GM10266 (cell line): Measurements from ENCODE around the gene STMN1.

Source experiments
- DNase-seq: peaks from one replicate; pipeline ENCODE4 v3.0.0; 2012; ENCODE audit errors: extremely low spot score
- TF ChIP-seq, protein P1 (sequence below): IDR thresholded peaks from 2 replicates; pipeline ENCODE4 v1.5.1; 2012; ENCODE audit warnings: mild to moderate bottlenecking, low read depth; ENCODE audit not compliant: control insufficient read depth, insufficient read depth; ENCODE audit errors: missing control alignments

STMN1 gene

DNA sequence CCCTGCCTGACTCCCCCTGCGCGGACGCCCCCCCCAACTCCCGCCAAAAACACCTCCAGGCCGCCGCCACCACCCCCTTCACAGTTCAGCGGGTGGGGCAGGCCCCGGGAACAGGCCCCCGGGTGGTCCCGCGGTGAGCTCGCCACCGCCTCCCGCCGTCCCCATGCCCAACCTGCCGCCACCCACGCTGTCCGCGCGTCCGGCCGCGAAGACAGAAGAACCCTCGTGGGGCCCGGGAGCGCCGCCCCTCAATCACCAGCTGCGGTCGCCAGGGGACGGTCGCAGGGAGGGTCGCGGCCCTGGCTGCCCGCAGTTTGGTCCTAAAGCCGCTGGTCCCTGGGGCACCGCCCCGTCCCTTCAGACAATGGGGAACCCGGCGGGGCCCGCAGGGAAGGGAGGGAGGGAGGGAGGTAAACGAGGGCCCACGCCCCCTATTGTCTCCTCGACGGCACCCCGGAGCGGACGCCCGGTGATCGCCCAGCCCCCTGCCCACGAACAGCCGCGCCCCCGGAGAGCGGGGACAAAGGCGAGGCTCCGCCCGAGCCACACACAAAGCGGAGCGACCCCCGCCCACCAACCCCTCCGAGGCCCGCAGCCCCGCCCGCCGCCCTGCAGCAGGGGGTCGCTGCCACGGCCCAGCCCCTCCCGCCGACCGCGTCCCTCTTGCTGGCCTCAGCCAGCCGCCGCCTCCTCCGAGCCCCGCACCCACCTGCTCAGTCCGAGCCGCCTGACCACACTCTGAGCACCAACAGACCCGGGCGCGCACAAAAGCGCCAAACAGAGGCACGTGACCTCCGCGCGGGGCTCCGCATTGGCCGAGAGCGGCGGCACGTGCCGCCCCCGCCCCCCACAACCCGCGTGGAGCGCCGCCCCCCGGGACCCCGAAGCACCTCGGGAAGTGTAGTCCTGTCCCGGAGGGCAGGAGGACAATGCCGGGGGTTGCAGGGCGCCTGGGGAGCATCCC is at the start of gene STMN1:
Gene STMN1, minus strand, starts transcription at position 740 of the 964 bp plus-strand sequence. CDS start 1,743 bp downstream, outside the sequence.
- peak; percentile 93 for DNase-seq
- TF ChIP-seq, protein P1, sequence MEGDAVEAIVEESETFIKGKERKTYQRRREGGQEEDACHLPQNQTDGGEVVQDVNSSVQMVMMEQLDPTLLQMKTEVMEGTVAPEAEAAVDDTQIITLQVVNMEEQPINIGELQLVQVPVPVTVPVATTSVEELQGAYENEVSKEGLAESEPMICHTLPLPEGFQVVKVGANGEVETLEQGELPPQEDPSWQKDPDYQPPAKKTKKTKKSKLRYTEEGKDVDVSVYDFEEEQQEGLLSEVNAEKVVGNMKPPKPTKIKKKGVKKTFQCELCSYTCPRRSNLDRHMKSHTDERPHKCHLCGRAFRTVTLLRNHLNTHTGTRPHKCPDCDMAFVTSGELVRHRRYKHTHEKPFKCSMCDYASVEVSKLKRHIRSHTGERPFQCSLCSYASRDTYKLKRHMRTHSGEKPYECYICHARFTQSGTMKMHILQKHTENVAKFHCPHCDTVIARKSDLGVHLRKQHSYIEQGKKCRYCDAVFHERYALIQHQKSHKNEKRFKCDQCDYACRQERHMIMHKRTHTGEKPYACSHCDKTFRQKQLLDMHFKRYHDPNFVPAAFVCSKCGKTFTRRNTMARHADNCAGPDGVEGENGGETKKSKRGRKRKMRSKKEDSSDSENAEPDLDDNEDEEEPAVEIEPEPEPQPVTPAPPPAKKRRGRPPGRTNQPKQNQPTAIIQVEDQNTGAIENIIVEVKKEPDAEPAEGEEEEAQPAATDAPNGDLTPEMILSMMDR = no peak

DNA sequence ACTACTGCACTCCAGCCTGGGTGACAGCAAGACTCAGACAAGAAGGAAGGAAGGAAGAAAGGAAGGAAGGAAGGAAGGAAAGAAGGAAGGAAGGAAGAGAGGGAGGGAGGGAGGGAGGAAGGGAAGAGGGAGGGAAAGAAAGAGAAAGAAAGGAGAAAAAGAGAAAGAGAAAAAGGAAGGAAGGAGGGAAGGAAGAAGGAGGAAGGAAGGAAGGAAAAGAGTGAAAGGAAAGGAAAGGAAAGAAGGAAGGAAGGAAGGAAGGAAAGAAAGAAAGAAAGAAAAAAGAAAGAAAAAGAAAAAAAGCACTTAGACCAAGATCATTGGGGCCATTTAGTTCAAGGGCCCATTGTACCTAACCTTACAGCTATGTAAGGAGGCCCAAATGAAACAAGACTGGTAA is 49.3 kb upstream of the STMN1 start:
- TF ChIP-seq, protein P1 = no peak
- no peak for DNase-seq

DNA sequence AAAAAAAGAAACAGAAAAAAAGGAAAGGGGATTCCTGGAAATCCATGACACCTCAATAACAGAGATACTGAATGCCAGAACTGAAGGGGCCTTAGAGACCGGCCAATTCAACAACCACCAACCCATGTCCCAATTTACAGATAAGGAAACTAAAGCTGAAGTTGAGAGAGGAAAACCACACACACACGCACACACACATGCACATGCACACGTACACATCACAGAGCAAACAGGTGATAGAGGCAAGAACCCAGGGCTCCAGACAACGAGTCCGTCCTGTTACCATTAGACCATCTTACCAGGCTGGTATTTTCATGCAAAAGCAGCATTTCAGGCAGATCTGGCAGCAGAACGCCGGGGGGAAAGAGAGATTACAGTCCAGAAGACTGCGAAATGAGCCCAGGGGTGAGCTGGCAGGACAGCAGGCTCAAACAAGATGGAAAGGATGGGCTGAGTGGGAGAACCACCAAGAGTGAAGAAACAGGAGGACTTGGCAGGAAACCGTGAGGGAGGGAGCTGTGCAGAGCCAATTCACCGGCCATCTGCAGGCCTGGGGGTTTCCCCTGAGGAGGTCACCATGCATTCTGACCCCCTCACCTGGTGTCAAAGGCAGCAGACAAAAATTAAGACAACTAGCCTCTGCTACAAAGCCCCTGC is 48.2 kb upstream of the STMN1 start:
- TF ChIP-seq, protein P1 = no peak
- no peak for DNase-seq

DNA sequence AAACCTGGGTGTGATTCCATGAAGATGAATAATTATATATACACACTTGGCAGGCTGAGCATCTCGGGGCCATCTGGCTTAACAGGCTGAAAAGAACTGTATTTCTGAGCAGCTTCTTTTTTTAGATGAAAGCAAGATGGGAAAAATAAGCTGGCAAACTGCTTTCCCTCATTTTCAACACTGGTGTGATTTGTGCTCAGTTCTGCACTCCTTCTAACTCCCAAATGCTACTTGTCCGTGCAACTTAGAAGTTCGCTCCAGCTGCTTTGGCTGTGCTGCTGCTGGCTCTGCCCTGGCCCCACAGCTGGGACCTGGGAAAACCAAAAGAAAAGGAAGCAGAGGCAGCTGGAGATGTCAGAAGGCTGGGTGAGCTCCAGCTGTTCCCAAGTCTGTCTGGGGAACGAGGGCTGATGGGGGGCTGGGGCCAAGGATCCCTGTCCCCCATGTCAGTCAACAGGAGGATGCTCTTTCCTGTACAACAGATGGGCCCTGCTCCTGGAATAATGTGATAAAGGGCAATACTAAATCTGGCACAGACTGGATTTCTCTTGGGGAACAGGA is 46.7 kb upstream of the STMN1 start:
- no peak for DNase-seq
- TF ChIP-seq, protein P1 = no peak

DNA sequence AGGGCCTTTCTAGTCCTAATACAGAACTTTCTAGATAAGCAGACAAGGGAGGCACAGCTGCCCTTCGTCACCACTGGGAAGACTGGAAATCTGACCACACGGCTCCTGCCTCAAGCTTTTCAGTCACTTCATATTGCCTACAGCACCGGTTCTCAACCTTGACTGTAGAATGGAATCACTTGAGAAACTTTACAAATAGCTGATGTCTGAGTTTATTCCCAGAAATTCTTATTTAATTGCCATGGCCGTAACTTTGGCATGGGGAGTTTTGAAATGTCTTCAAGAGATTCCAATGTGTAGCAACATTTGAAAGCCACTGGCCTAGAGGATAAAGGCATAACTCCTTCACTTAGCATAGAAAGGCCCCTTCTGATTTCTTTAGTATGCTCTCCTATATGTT is 42.4 kb upstream of the STMN1 start:
- no peak for DNase-seq
- TF ChIP-seq, protein P1 = no peak

DNA sequence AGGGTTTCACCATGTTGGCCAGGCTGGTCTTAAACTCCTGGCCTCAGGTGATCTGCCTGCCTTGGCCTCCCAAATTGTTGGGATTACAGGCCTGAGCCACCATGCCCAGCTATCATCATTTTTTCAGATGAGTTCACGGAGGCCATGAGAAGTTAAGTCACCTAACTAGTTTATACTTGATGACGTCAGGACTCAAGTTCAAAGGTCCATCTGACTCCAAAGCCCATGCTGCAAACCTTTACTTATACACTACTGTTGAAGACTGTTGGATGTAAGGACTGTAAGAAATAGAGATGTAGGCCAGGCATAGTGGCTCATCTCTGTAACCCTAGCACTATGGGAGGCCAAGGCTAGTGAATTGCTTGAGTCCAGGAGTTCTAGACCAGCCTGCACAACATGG is 40.8 kb upstream of the STMN1 start:
- no peak for DNase-seq
- TF ChIP-seq, protein P1 = no peak
